Measurements from ENCODE around the gene ASIC2. TPM values are rescaled to one million over a fixed set of nuclear protein-coding genes. Genes with fewer than 3 reads are reported as not detected.

The ASIC2 gene
- total RNA-seq, 1 experiment from 2014 or later = 4.1 TPM

GRCh38 chr17:33016920-33017319 is 276.2 kb downstream of the ASIC2 start:
- Histone ChIP-seq H3K9me3 (ENCODE audit: control insufficient read depth, insufficient read depth, low read depth, low read length) (no peaks in the 10 kb centered on the region), H3K36me3 (ENCODE audit: control insufficient read depth, insufficient read depth, low read length) (no peaks in the 10 kb centered on the region), H3K4me3 (ENCODE audit: low read depth in 2 of 2, low read length in 2 of 2) (no peak overlapping the region), H3K4me1 (ENCODE audit: control insufficient read depth, insufficient read depth, low read length) (no peaks in the 10 kb centered on the region), H3K27me3 (ENCODE audit: control insufficient read depth, insufficient read depth, low read length) (no peaks in the 10 kb centered on the region), H3K27ac (ENCODE audit: low read length) (no peak overlapping the region)
- no TSS peak for BruUV-seq (replicated peaks)
- TF ChIP-seq TCF7L2 (IDR thresholded peaks at IDR 0.05; ENCODE audit: low read depth, low read length) (no peak), CTCF (IDR thresholded peaks at IDR 0.05) (no peak), SIN3A (IDR thresholded peaks at IDR 0.05; ENCODE audit: borderline replicate concordance, insufficient read depth, low read depth, low read length) (no peak), REST (IDR thresholded peaks at IDR 0.05; ENCODE audit: insufficient read depth in 1 of 2, low read depth in 2 of 2, low read length in 1 of 2) (no peak), POLR2AphosphoS5 (IDR thresholded peaks at IDR 0.05; ENCODE audit: low read depth, low read length) (no peak)
- intact Hi-C loops (cut with micrococcal nuclease; ENCODE audit: unreplicated experiment) (no loop called here), in situ Hi-C loops (cut with HindIII; ENCODE audit: low pct_unique_long_range_greater_than_20kb, low sequenced_read_pairs) (no loop called here)
- POLR2A ChIA-PET = no interaction called here
- DNase-seq (ENCODE audit: low read depth, low spot score) (no peak), ATAC-seq (peak; percentile 32; the same call in 1 of the 2 replicates)
- CTCF ChIA-PET = no interaction called here

GRCh38 chr17:33015716-33016346 is 277.3 kb downstream of the ASIC2 start:
- Histone ChIP-seq H3K27ac (ENCODE audit: low read length) (no peak overlapping the region), H3K36me3 (ENCODE audit: control insufficient read depth, insufficient read depth, low read length) (no peaks in the 10 kb centered on the region), H3K27me3 (ENCODE audit: control insufficient read depth, insufficient read depth, low read length) (no peaks in the 10 kb centered on the region), H3K4me3 (ENCODE audit: low read depth in 2 of 2, low read length in 2 of 2) (no peak overlapping the region), H3K4me1 (ENCODE audit: control insufficient read depth, insufficient read depth, low read length) (no peaks in the 10 kb centered on the region), H3K9me3 (ENCODE audit: control insufficient read depth, insufficient read depth, low read depth, low read length) (no peaks in the 10 kb centered on the region)
- CTCF ChIA-PET = interaction anchor here (0.6 kb wide), 1 partner anchor 907 kb away, joined by 6 read pairs; no protein-coding TSS in a partner anchor
- DNase-seq (ENCODE audit: low read depth, low spot score) (no peak), ATAC-seq (no peak)
- POLR2A ChIA-PET = no interaction called here
- TF ChIP-seq TCF7L2 (IDR thresholded peaks at IDR 0.05; ENCODE audit: low read depth, low read length) (no peak), REST (IDR thresholded peaks at IDR 0.05; ENCODE audit: insufficient read depth in 1 of 2, low read depth in 2 of 2, low read length in 1 of 2) (no peak), POLR2AphosphoS5 (IDR thresholded peaks at IDR 0.05; ENCODE audit: low read depth, low read length) (no peak), CTCF (IDR thresholded peaks at IDR 0.05) (no peak), SIN3A (IDR thresholded peaks at IDR 0.05; ENCODE audit: borderline replicate concordance, insufficient read depth, low read depth, low read length) (no peak)
- BruUV-seq (replicated peaks) = no TSS peak
- intact Hi-C loops (cut with micrococcal nuclease; ENCODE audit: unreplicated experiment) (no loop called here), in situ Hi-C loops (cut with HindIII; ENCODE audit: low pct_unique_long_range_greater_than_20kb, low sequenced_read_pairs) (no loop called here)

All from Panc1 (cell line).